Naive B cell (primary cell): ENCODE measurements around the gene SCN4A. TPM values are rescaled to one million over a fixed set of nuclear protein-coding genes. Genes with fewer than 3 reads are reported as not detected.
"Not testable (repeated sequence)": the region's sequence is repeated elsewhere in the genome, so short reads cannot be mapped to it uniquely, and the experiment has no call there.

Experiments used
- ATAC-seq, 2 donors: fragments of 150-1000 bp; cut with Tn5 transposase; 2 replicates each; pipeline ENCODE4 v1.10.0; 2021; ENCODE audit warnings: low read depth in 2 of 2, mild to moderate bottlenecking in 2 of 2, moderate library complexity in 2 of 2
- DNase-seq: peaks from one replicate; pipeline ENCODE4 v3.0.0; 2022
- H3K27ac Mint-ChIP-seq, 6 donors: one replicate each; pipeline ENCODE4 v1.8.0; 2020 to 2022; ENCODE audit warnings: mild to moderate bottlenecking in 6 of 6, mixed read lengths in 6 of 6, moderate library complexity in 5 of 6, inconsistent platforms in 2 of 6
- H3K27me3 Mint-ChIP-seq, 3 donors: one replicate each; pipeline ENCODE4 v1.8.0; 2021 to 2022; ENCODE audit warnings: mixed read lengths in 3 of 3, mild to moderate bottlenecking in 1 of 3
- H3K36me3 Mint-ChIP-seq, 2 donors: one replicate each; pipeline ENCODE4 v1.8.0; 2020 to 2022; ENCODE audit warnings: mixed read lengths in 2 of 2, inconsistent platforms in 1 of 2, mild to moderate bottlenecking in 1 of 2
- H3K4me1 Mint-ChIP-seq, 3 donors: one replicate each; pipeline ENCODE4 v1.8.0; 2020 to 2022; ENCODE audit warnings: mixed read lengths in 3 of 3, inconsistent platforms in 1 of 3, mild to moderate bottlenecking in 1 of 3, moderate library complexity in 1 of 3
- H3K4me3 Mint-ChIP-seq, 8 donors: one replicate each; pipeline ENCODE4 v1.8.0; 2020 to 2022; ENCODE audit warnings: mild to moderate bottlenecking in 8 of 8, mixed read lengths in 8 of 8, moderate library complexity in 8 of 8, inconsistent platforms in 2 of 8
- H3K9me3 Mint-ChIP-seq, 7 donors: one replicate each; pipeline ENCODE4 v1.8.0; 2020 to 2022; ENCODE audit warnings: mixed read lengths in 7 of 7, mild to moderate bottlenecking in 5 of 7, inconsistent platforms in 2 of 7, moderate library complexity in 1 of 7
- polyA plus RNA-seq, 6 donors: library from polyadenylated mRNA; unstranded; fragments of 300-500 nt; fragmentation: Illumina TruSeq; gene quantifications; one replicate each; pipeline ENCODE4 v1.2.3, GENCODE V29; 2021; ENCODE audit warnings: low read depth in 6 of 6

SCN4A gene
- 1 to 10 TPM in 3 of 6 donors, under 1 TPM in 2, not detected in 1; 0.89 to 1.4 (median 1.1) TPM for polyA plus RNA-seq

DNA sequence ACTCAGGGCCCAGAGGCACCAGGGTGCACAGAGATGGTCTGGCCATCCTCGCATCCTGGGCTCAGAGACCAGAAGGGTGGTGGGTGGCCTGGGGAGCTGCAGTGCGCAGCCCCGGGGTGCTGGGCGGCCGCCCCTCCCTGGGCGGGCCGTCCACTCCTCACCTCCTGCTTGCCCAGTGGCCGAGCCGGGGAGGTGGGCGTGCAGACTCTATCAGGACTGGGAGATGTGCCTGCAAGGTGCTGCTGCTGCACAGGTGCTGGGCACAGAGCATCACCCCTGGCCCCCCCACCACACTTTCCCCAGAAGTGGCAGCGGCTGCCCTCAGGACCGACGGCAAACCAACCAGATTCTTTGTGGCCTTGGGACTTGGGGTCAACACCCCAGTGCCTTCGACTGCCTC, at the start of gene SCN4A:
SCN4A (minus strand) TSS at position 123 of the 400 bp plus-strand sequence; CDS start at position 46, 77 bp downstream.
- Mint-ChIP-seq H3K27me3 (peaks cover 0 to 6% (median 0%) of the 10 kb centered on the region in 3 donors), H3K27ac (peak within 1 kb of the TSS in 1 of 6 donors; percentile 38), H3K4me1 (peaks cover 3 to 18% (median 11%) of the 10 kb centered on the region in 3 donors), H3K9me3 (no peaks in the 10 kb centered on the region), H3K36me3 (no peaks in the 10 kb centered on the region), H3K4me3 (peak within 1 kb of the TSS in 1 of 8 donors; percentile 47)
- no peak for DNase-seq
- no peak for ATAC-seq

DNA sequence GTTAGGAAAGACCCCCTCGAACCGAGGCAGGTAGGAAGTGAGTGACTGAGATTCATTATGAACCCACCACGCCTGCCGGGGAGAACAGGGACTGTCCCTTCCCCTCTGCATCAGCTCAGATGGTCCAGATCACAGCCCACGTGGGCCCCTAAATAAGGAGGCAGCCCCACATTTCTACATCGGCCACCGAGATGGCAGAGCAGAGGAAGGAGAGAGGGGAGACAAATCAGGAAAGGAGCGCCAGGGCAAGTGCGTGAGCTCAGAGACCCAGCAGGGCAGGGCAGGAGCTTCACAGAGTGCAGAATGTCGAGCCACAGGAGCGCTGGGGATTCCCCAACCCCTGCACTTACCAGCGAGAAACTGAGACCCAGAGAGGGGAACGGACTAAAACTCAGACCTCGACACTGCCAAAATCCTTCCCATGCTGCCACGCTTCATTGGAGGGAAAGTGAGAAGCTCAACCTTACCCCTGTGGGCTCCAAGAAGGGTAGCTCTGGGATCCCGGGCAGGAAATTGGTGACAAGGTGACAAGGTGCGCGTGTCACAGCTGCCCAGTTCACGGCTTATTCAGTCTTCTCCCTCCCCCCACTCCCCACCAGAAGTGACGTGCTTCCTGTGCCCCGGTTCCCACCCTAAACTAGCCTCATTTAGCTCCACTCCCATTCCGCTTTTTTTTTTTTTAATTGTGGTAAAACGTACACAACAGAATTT, 47.5 kb upstream of the SCN4A start, which contains the start of gene ICAM2:
ICAM2 (minus strand) TSS at position 578 of the 711 bp plus-strand sequence. CDS start 13,942 bp downstream, outside the sequence.
- Mint-ChIP-seq H3K36me3 (peaks cover 0 to 5% of the 10 kb centered on the region in 2 donors), H3K27ac (peak within 1 kb of the TSS; percentile 99 to 100 (median 100)), H3K4me1 (peaks cover 49 to 85% (median 65%) of the 10 kb centered on the region in 3 donors), H3K4me3 (peak within 1 kb of the TSS; percentile 91 to 100 (median 97)), H3K27me3 (no peaks in the 10 kb centered on the region), H3K9me3 (peaks cover 0 to 2% (median 0%) of the 10 kb centered on the region in 7 donors)
- ATAC-seq (peak; percentile 77 to 78), DNase-seq (peak; percentile 94)

DNA sequence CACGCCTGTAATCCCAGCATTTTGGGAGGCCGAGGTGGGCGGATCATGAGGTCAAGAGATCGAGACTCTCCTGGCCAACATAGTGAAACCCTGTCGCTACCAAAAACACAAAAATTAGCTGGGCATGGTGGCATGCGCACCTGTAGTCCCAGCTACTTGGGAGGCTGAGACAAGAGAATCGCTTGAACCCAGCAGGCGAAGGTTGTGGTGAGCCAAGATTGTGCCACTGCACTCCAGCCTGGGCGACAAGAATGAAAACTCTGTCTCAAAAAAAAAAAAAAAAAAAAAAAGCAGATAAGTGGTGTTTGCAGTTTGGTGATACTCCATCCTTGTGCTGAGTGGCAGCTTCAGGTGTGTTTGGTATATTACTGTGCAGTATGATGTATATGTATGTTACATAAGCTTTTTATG, 46.8 kb upstream of the SCN4A start:
- H3K4me1 Mint-ChIP-seq: peaks cover 50 to 88% (median 70%) of the 10 kb centered on the region in 3 donors
- DNase-seq, H3K9me3 Mint-ChIP-seq, H3K27me3 Mint-ChIP-seq, H3K36me3 Mint-ChIP-seq: not testable (repeated sequence)
- peak overlapping the region; percentile 91 to 100 (median 97) for H3K4me3 Mint-ChIP-seq
- ATAC-seq: peak in 1 of 2 donors; percentile 2
- peak overlapping the region; percentile 99 to 100 (median 100) for H3K27ac Mint-ChIP-seq

DNA sequence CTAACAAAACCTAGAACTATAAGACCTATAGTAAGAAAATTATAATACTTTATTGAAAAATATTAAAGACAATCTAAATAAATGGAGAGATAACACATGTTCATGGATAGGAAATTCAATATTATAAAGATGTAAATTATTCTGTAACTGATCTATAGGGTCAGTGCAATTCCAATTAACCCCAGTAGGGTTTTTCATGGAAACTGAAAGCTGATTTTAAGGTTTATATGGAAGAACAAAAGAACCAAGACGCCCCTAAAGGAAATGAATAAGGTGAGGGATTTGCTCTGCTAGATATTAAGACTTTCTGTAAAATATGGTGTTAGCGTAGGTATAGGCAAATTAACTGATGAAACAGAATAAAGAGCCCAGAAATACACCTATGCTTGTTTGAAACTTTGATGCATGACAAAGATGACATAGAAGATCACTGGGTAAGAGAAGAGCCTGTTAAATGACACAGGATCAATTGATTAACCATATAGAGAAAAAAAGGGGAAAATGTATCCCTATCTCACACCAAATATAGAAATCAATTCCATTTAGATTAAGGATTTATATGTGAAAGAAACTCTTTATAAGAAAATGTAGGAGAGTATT, 44.8 kb upstream of the SCN4A start:
- H3K27me3 Mint-ChIP-seq: no peaks in the 10 kb centered on the region
- H3K36me3 Mint-ChIP-seq: peaks cover 0 to 5% of the 10 kb centered on the region in 2 donors
- no peak for DNase-seq
- H3K4me1 Mint-ChIP-seq: peaks cover 59 to 90% (median 78%) of the 10 kb centered on the region in 3 donors
- peak overlapping the region; percentile 88 to 100 (median 94) for H3K4me3 Mint-ChIP-seq
- H3K27ac Mint-ChIP-seq: peak overlapping the region; percentile 92 to 100 (median 100)
- peaks cover 0 to 2% (median 0%) of the 10 kb centered on the region in 7 donors for H3K9me3 Mint-ChIP-seq
- ATAC-seq: no peak

DNA sequence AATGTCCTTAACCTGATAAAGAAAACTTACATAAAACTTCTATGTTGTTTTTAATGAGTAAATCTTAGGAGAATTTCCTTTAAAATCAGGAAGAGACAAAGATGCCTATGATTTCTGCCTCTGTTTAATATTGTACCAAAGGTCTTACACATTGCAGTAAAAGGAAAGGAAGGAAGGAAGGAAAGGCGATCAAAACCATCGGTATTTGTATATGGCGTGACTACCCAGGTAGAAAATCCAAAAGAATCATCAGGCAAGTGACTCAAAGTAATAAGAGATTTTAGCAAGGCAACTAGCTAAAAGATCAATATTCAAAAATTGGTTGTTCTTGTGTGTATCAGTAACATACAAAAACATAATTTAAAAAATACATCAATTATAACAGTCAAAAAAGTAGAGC, 44.3 kb upstream of the SCN4A start:
- Mint-ChIP-seq H3K4me3 (peak overlapping the region; percentile 80 to 98 (median 88)), H3K27ac (peak overlapping the region; percentile 65 to 99 (median 92)), H3K4me1 (peaks cover 55 to 90% (median 76%) of the 10 kb centered on the region in 3 donors), H3K9me3 (peaks cover 0 to 2% (median 0%) of the 10 kb centered on the region in 7 donors), H3K27me3 (no peaks in the 10 kb centered on the region), H3K36me3 (peaks cover 0 to 5% of the 10 kb centered on the region in 2 donors)
- ATAC-seq: no peak
- DNase-seq: no peak

DNA sequence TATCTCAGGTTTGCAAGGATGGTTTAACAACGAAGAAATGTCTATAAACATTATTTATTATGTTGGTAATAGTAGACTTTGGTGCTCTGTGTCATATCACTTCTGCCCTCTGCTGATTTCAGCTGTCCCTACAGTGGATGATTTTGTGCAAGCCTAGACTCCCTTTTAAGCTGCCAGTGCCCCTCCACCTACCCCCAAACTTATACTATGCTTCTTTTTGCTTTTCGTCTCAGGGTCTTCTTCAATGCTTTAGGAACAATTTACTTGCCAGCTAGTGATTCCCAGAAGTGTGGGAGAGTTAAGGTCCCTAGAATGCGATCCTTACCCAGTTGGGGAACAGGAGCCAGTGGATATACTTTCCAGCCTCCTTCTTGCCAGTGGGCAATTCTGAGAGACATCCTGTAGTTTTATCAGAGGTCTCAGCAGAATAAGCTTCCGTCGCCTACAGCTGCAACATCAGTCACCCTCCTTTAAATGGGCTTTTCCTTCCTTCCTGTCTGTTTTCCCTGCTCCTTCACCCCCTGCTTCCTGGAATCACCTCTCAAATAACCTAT, 43.6 kb upstream of the SCN4A start:
- ATAC-seq (no peak), DNase-seq (no peak)
- H3K36me3 Mint-ChIP-seq: peaks cover 0 to 5% of the 10 kb centered on the region in 2 donors
- H3K27me3 Mint-ChIP-seq: no peaks in the 10 kb centered on the region
- H3K4me1 Mint-ChIP-seq: peaks cover 56 to 90% (median 78%) of the 10 kb centered on the region in 3 donors
- H3K4me3 Mint-ChIP-seq: peak overlapping the region; percentile 80 to 98 (median 88)
- peaks cover 0 to 2% (median 0%) of the 10 kb centered on the region in 7 donors for H3K9me3 Mint-ChIP-seq
- H3K27ac Mint-ChIP-seq: peak overlapping the region; percentile 65 to 99 (median 92)

DNA sequence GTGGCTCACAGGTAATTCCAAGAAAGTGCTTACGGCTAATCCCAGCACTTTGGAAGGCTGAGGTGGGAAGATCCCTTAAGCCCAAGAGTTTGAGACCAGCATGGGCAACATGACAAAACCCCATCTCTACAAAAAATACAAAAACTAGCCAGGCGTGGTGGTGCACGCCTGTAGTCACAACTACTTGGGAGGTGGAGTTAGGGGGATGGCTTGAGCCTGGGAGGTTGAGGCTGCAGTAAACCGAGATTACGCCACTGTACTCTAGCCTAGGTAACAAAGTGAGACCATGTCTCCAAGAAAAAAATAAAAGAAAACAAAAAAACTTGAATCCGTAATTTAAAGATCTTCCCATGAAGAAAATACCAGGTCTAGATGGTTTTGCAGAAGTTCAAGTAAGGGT, 42.7 kb upstream of the SCN4A start:
- Mint-ChIP-seq H3K4me3 (peak overlapping the region; percentile 47 to 95 (median 76)), H3K27ac (peak overlapping the region in 5 of 6 donors; percentile 11 to 99 (median 89)), H3K9me3 (no peaks in the 10 kb centered on the region), H3K36me3 (peaks cover 0 to 5% of the 10 kb centered on the region in 2 donors), H3K4me1 (peaks cover 58 to 90% (median 78%) of the 10 kb centered on the region in 3 donors), H3K27me3 (no peaks in the 10 kb centered on the region)
- ATAC-seq (no peak), DNase-seq (no peak)

DNA sequence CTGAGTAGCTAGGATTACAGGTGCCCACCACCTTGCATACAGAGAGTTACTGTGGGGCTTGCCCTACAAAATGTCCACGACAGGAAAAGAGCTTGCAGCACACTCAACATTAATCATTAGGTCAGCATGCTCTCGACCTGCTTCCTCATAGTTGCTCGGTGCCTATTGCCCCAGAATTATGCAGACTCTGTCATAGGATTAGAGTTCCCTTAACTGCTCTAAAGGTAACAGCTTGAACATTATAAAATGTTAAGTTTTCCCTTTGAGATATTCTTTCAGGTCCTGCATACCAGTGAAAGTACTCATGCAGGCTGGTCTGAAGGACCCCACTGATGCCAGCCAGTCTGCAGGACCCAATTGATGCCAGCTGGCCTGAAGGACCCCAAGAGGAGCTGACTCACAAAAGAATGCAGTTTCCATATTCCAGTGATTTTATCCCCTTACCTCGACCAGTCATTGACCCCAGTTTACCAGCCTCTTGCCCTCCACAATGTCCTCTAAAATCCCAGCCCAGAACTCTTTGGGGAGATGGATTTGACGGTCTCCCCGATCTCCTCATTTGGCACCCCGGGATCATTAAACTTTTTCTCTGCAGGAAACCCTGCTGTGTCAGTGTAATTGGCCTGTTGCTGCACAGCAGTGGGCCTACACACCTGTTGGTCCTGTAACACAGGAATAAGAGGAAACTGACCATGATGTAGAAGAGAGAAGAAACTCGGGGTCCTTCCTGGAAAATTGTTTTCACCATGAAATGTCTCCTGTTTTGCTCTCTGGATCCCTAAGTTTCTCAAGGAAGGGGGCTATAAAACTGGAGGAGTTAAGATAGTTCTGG, 37.1 kb upstream of the SCN4A start:
- DNase-seq: no peak
- peaks cover 56 to 92% (median 82%) of the 10 kb centered on the region in 3 donors for H3K4me1 Mint-ChIP-seq
- H3K36me3 Mint-ChIP-seq: peaks cover 0 to 6% of the 10 kb centered on the region in 2 donors
- H3K27ac Mint-ChIP-seq: peak overlapping the region in 3 of 6 donors; percentile 30 to 82 (median 42)
- no peaks in the 10 kb centered on the region for H3K9me3 Mint-ChIP-seq
- no peak for ATAC-seq
- no peaks in the 10 kb centered on the region for H3K27me3 Mint-ChIP-seq
- peak overlapping the region in 6 of 8 donors; percentile 2 to 61 (median 16) for H3K4me3 Mint-ChIP-seq

DNA sequence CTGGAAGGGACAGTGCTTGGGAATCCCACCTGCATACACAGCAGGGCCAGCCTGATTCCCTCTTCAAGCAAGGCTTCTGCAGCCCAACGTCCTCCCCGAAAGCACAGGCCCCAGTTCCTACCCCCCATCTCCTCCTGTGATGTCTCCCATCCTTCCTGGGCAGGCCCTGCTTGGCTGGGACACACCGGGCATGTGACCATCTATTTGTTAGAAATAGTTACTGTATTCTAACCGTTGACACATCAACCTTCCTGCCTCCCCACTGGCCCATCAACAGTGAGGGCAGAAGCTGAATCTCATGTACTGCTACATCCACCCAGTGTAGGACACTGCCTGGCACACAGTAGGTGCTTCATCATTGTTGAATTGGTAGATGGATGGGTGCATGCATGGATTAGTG, 36.1 kb upstream of the SCN4A start:
- Mint-ChIP-seq H3K9me3 (no peaks in the 10 kb centered on the region), H3K4me1 (peaks cover 48 to 86% (median 72%) of the 10 kb centered on the region in 3 donors), H3K27me3 (no peaks in the 10 kb centered on the region), H3K27ac (no peak overlapping the region), H3K36me3 (peaks cover 0 to 6% of the 10 kb centered on the region in 2 donors), H3K4me3 (peak overlapping the region in 1 of 8 donors; percentile 34)
- DNase-seq (no peak), ATAC-seq (no peak)

DNA sequence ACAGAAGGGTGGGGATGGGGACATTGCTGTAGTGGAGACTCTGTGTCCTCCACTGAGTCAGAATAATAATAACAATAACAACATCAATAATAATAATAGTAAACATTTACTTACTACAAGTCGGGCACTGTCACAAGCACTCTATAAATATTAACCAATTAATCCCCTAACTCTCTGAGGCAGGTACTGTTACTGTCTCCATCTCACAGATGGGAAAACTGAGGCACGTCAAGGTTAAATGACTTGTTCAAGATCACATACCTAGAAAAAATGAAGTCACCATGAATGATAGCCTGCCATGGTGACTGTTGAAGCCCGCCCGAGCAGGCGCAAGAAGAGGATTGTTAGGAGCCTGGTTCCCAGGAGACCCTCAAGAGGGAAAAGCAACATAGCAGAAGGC, 35.6 kb upstream of the SCN4A start:
- no peaks in the 10 kb centered on the region for H3K27me3 Mint-ChIP-seq
- H3K27ac Mint-ChIP-seq: peak overlapping the region in 2 of 6 donors; percentile 26 to 67
- no peaks in the 10 kb centered on the region for H3K9me3 Mint-ChIP-seq
- H3K4me1 Mint-ChIP-seq: peaks cover 44 to 82% (median 70%) of the 10 kb centered on the region in 3 donors
- H3K4me3 Mint-ChIP-seq: peak overlapping the region in 2 of 8 donors; percentile 34 to 60
- DNase-seq (no peak), ATAC-seq (no peak)
- peaks cover 0 to 6% of the 10 kb centered on the region in 2 donors for H3K36me3 Mint-ChIP-seq

DNA sequence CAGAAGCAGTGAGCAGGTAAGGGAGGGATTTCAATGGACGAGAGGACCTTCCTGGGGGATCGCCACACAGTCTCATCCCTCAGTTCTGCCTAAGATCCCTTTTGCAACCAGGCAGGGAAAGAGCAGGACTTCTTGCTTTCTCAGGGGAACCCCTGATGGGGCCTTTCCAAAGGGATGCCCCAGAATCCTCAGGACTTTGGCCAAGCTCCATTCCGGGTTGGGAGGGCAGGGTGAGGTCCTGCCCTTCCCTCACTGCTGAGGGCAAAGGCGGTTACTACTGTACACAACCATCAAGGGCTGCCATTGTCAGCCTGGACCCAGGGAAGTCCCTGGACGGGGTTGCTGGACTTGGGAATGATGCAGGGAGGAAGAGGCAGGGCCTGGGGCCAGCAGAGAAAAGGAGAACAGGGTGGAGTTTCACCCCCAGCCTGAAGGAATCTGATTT, 35.1 kb upstream of the SCN4A start:
- Mint-ChIP-seq H3K4me1 (peaks cover 44 to 78% (median 65%) of the 10 kb centered on the region in 3 donors), H3K27ac (peak overlapping the region in 2 of 6 donors; percentile 53 to 67), H3K9me3 (no peaks in the 10 kb centered on the region), H3K27me3 (no peaks in the 10 kb centered on the region), H3K4me3 (no peak overlapping the region), H3K36me3 (peaks cover 0 to 6% of the 10 kb centered on the region in 2 donors)
- ATAC-seq: no peak
- DNase-seq: no peak

DNA sequence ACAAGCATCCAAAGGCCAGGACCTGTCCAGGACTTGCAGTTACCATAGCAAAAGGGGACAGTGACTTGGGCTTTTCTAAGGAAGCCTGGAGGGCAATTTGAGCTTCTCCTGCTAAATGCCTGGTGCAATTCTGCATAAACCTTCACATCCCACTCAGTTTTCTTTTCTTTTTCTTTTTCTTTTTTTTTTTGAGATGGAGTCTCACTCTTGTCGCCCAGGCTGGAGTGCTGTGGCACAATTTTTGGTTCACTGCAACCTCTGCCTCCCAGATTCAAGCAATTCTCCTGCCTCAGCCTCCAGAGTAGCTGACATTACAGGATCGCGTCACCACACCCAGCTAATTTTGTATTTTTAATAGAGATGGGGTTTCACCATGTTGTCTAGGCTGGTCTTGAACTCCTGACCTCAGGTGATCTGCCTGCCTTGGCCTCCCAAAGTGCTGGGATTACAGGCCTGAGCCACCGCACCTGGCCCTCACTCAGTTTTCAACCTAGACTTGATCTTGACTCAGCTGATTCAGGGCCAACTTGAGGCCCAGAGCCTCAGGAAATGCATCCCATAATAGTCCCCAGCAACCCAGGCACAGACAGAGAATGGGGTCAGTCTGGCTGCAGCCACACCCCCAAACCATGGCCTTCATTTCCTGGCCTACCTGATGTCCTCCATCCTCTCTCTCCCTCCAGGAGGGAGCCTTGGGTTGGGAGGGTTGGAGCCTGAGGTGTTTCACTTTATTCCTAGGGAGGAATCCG, 34.5 kb upstream of the SCN4A start:
- ATAC-seq, H3K27me3 Mint-ChIP-seq, DNase-seq, H3K9me3 Mint-ChIP-seq, H3K36me3 Mint-ChIP-seq: not testable (repeated sequence)
- Mint-ChIP-seq H3K4me1 (peaks cover 41 to 72% (median 62%) of the 10 kb centered on the region in 3 donors), H3K4me3 (peak overlapping the region in 2 of 8 donors; percentile 16 to 69), H3K27ac (peak overlapping the region in 1 of 6 donors; percentile 36)
